ENCODE measurements around the gene LRRC14B.

Gene LRRC14B

DNA sequence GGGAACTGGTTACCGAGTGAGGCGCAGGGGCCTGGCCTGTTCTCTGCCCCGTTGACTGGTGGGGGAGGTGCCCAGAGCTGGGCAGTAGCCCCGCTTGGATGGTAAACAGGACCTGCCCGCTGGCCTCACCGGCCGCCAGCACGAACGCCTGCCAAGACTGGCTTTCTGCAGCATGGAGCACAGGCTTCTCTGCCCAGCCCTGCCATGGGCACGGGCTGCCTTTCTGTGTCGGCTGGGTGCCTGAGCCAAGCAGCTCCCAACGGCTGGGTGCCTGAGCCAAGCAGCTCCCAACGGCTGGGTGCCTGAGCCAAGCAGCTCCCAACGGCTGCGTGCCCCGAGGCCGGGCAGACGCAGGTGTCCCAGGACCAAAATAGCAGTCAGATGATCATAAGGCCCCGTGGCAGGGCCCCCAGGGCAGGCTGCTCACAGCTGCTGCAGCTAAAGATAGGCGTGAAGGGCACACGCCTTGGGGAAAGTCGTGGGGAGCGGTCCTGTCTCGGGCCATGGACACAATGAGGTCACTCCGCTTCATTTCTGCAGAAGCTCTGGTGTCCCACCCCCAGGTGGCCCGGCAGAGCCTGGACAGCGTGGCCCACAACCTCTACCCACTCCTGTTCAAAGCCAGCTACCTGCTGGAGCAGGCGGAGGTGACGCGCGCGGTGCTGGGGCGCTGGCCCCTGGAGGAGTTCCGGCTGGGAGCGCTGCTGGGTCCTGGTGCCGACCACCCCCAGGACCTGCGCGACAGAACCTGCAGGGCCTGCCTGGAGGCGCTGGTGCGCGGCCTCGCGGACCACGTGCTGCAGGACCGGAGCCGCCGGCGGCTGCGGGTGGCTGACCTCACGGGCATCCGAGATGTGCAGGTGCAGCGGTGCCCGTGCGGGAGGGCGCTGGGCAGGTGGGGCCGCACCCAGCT lies at the start of gene LRRC14B:
TSS of gene LRRC14B (plus strand) at position 460 of the 913 bp plus-strand sequence. CDS start at position 504, 44 bp downstream.
- DNase-seq (ENCODE audit: low read depth in 2 of 2), result no peak

DNA sequence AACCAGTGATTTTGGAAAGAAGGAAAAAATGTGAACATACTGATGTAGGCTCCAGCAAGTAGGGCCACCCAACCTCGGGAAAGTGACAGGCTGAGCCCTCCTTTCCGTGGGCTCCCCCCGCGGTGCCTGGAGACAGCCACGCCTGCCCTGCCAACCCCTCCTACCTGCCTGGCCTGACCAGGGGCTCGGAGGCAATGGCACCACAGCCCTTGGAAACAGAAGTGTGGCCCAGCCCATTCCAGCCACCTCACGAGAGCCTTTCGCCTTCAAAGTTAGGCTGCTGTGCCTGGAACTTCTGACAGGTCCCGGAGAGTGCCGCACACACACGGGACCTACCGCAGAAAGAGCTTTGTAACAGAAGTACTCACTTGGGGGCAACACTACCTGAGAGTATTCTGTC lies 49.5 kb upstream of the LRRC14B start:
- no peak for DNase-seq (ENCODE audit: low read depth in 2 of 2)

DNA sequence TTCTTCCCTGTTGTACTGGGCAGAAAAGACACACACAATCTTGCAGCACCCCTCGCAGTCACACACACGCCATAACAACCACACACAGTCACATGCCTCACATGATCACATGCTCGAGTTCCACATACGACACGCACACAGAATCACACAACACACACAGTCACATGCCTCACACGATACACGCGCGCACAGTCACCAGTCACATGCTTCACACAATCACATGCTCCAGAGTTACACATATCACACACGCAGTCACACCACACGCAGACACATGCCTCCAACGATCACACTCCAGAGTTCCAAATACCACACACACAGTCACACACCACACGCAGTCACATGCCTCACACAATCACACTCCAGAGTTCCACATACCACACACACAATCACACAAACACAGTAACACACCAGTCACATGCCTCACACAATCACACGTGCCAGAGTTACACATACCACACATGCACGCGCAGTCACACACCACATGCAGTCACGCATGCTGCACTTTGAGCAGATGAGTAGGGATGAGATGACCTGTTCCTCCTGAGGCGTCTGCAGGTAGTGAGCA lies 49.0 kb upstream of the LRRC14B start:
- DNase-seq (ENCODE audit: low read depth in 2 of 2), result no peak

DNA sequence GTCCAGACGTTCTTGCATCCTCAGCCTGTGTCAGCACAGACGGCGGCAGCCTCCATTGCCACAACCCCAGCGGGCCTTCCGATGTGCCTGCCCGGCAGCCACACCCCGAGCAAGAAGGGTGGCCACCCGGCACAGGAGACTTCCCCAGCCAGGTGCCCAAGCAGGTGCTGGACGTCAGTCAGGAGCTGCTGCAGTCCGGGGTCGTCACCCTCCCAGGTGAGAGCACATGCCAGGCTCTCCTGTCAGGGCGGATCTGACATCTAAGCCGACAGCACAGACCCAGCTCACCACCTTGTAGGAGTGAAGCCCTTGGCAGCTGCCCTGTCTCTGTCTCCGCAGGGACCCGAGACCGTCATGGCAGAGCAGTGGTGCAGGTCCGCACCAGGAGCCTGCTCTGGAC lies 48.3 kb upstream of the LRRC14B start:
- no peak for DNase-seq (ENCODE audit: low read depth in 2 of 2)

DNA sequence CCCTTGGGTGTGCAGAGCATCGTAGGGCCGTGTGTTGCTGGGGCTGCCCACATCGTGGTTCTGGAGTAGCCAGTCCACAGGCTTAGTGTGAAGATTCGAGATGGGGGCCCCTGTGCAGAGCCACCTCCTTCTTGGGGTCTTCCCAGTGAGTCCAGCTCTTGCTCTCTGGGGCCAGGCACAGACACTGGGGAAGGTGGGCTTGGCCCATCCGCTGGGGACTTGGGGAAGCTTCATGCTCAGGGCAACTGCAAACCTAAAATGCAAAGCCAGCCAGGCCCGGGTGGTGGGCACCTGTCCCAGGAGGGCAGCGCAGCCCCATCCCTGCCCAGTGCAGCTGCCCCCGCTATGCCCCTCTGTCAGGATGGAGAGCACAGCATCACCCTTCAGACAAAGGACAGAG lies 46.4 kb upstream of the LRRC14B start:
- no peak for DNase-seq (ENCODE audit: low read depth in 2 of 2)

DNA sequence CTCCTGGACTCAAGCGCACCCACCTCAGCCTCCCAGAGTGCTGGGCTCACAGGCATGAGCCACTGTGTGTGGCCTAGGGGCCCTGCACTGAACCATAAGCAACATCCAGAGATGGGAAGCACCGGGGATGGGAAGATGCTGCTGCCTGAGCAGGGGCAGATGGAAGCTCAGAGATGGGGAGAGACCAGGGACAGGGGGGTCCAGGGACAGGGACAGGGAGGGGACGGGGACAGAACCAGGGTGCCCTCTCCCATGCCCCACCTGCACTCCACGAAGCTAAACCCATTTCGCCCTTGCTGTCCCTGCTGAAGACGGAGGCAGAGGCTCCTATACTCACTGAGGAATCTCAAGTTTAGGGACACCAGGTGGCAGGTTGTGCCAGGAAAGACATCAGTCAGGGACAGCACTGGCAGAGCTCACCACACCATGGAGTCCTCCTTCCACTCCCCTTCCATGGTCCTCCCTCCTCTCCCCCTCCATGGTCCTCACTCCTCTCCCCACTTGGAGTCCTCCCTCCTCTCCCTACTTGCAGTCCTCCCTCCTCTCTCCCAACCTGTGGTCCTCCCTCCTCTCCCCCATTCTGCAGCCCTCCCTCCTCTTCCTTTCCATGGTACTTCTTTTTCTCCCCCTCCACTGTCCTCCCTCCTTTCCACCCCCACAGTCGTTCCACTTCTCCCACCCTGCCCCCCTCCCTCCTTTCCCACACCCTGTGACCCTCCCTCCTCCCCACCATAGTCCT lies 45.5 kb upstream of the LRRC14B start:
- no peak for DNase-seq (ENCODE audit: low read depth in 2 of 2)

DNA sequence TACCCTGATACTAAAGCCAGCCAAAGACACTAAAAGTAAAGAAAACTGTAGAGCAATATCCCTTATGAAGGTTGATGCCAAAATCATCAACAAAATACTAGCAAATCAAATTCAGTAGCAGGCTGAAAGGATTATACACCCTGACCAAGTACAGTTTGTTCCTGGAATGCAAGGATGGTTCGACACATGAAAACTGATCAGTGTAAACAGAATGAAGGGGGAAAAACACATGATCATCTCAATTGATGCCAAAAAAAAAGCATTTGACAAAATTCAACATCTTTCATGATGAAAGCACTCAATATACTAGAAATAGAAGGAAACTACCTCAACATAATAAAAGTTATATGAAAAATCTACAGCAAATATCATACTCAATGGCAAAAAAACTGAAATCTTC lies 43.5 kb upstream of the LRRC14B start:
- no peak for DNase-seq (ENCODE audit: low read depth in 2 of 2)

DNA sequence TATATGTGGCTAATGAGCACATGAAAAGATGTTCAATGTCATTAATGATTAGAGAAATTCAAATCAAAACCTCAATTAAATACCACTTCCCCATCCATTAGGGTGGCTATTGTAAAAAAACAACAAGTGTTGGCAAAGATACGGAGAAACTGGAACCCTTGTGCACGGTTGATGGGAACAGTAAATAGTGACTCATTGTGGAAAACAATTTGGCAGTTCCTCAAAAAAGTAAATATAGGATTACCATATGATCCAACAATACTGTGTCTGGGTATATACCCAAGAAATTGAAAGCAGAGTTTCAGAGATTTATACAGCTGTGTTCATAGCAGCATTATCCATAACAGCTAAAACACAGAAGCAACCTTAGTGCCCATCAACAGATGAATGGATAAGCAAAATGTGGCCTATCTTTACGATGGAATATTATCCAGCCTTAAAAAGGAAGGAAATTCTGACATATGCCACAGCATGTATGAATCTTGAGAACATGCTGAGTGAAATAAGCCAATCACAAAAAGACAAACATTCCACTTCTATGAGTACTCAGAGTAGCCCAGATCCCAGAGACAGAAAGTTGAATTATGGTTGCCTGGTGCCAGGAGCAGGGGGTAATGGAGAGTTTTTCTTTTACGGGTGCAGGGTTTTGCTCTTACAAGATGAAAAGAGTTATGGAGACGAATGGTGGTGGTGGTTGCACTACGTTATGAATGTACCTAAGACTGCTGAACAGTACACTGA lies 41.4 kb upstream of the LRRC14B start:
- DNase-seq (ENCODE audit: low read depth in 2 of 2), result no peak

DNA sequence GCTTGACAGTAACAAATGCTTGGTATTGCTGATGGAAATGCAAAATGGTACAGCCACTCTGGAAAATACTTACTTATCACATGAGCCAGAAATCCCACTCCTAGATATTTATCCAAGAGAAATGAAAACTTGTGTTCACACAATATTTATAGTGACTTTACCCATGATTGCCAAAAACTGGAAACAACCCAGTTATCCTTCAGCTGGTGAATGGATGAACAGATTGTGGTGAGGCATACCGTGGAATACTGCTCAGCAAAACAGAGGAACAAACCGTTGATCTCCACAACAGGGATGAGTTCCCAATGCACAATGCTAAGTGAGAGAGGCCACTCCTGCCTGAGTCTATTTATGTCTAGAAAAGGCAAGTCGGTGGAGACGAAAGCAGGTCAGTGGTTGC lies 40.5 kb upstream of the LRRC14B start:
- DNase-seq (ENCODE audit: low read depth in 2 of 2), result no peak

DNA sequence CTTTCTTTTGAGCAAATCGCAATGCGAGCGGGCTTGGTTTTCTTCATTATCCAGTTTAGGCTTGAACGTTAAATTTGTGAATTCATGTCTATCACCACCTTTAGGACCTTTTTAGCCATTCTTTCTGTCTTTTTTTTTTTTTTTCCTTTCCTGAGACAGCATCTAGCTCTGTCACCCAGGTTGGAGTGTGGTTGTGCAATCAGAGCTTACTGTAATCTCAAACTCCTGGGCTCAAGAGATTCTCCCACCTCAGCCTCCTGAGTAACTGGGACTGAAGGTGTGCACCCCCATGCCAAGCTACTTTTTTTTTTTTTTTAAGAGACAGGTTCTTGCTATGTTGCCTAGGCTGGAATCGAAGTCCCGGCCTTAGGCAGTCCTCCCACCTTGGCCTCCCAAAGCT lies 39.2 kb upstream of the LRRC14B start:
- no peak for DNase-seq (ENCODE audit: low read depth in 2 of 2)

DNA sequence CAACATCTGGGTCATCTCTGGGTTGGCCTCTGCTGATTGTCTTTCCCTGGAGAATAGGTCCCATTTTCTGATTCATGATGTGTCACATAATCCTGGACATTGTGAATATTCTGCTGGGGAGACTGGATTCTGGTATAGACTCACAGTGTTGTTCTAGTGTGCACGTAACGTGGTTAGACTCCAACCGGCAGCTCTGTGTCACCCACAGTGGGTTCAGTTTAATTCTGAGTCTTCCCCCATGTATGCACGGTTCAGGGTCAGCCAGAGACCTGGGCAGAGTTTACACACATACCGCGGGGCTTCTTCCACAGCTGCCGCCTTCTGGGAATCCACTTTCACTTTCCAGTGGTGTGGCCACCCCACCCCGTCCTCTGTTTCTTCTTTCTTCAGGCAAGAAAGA lies 38.0 kb upstream of the LRRC14B start:
- DNase-seq (ENCODE audit: low read depth in 2 of 2), result no peak

DNA sequence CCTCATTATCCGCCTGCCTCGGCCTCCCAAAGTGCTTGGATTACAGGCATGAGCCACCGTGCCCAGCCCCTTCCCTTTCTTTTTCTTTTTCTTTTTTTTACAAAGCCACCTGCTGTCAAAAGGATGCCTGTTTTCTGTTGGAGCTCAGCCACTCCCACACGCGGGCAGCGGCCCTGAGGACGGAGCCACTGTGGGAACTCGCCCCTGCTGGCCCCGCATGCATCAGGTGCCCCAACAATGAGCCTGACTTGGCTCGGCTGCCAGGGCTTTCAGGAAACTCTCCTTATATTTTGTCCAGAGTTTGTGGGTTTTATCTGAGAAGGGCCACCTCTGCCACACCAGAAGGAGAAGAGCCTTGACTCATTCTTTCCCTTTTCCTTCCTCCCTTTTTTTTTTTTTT lies 37.1 kb upstream of the LRRC14B start:
- DNase-seq (ENCODE audit: low read depth in 2 of 2), result no peak

DNA sequence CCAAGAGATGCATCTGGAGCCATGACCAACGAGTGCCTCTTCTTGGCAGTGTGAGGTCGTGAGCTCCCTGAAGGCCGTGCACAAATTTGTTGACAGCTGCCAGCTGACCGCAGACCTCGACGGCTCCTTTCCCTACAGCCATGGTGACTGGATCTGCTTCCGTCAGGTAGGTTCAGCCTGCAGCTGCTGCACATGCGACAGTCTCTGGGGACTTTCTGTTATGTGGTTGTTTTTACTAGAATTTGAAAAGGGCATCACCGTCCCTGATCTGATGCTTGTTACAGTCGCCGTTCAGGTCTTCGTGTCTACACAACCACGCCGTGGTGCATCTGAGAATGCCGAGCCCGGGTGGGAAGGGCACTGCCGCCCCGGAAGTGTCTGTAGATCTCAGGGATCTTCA lies 36.5 kb upstream of the LRRC14B start:
- no peak for DNase-seq (ENCODE audit: low read depth in 2 of 2)

DNA sequence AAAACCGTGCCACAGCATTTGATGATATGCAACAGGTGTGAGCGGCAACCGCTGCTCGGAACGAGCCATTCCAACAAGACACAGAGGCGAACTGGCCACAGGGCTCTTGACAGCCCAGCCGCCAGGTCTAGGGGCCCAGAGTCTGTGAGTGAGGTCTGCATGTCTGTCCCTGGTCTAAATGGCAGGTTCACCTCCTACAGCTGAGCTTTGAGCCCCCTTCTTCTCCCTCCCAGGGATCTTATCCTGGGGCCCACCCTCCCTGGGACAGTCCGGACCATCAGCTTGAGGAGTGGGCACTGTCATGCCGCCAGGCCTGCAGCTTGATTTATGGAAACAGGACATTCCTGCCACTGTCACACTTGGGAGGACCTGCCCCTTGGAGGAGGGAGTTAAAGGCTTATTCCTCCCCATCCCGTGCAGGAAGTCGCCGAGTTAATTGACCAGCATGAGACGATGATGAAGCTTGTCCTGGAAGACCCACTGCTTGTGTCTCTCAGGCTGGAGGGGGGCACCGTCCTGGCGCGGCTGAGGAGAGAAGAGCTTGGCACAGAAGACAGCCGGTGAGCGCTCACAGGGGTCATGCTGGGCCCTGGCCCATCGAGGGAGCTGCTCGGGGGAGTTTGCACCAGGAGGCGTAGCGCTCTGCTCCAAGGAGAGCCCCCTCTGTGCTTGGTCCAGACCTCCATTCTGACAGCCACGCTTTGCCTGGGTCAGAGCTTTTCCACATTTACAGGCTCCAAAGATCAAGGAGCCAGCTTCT lies 35.5 kb upstream of the LRRC14B start:
- no peak for DNase-seq (ENCODE audit: low read depth in 2 of 2)

DNA sequence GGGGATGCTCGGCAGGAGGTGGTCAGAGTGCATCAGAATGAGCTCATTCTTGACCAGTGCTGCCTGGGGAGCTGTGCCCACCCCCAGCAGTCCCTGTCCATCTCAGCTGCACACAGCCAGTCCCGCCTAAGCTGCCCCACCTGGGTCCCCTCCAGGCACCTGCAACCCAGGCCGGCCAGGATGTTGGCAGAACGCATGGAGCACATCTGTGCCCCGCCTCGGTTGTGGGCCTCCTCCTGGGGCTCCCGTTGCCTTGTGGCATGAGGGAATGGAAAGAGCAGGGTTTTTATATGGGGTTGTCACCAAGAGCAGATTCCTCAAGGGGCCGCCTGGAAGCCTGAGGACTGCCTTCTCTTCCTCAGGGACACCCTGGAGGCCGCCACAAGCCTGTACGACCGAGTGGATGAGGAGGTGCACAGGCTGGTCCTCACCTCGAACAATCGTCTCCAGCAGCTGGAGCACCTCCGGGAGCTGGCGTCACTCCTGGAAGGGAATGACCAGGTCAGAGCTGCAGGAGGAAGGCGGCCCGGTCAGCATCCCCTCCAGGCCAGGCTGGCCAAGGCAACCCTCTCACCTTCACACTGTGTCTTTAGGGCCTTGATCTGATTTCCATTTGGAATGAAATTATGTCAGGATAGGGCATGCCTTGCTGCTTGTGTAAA lies 34.8 kb upstream of the LRRC14B start:
- no peak for DNase-seq (ENCODE audit: low read depth in 2 of 2)

DNA sequence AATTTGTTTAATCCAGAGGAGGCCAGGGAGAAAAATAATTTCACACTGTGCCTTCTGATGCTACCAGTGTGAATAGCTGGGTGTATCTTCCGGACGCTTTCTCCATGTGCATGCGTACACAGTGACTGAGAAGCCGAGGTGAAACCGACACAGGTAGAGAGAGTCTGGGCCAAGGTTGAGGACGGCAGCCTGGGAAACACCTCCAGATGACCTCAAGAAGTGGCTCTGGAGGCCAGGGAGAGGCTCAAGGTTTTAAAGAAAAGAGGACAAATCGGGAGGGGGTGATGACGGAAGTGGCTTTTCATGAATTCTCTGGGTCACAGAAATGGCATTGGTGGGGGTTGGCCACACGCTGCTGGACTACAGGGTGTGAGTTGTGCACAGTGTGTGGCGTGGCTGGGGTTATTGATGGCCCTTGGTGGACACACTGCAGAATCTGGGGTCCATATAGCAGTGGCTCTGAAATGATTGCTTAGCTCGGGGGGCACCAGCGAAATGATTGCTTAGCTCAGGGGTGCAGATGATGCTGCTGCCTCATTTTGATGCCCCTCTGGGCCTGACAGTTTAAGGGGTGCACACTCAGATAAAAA lies 34.1 kb upstream of the LRRC14B start:
- no peak for DNase-seq (ENCODE audit: low read depth in 2 of 2)

DNA sequence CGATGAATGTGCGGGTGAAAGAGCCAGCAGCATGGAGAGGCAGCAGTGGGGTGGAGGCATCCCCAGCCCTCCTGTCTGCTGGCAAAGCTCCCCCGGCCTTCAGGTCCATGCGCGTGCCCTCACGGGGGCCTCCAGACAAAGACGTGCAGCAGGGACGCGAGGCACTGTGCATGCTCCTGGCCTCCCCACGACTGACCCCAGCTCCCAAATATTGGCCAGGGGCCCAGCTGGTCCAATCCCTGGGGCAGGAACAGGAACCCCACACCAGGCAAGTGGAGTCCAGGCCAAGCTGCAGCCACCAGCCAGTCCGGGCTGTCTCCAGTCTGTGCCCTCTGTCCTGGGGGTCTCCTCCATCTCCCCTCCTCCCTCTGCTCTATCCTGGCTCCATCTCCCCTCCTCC lies 33.5 kb upstream of the LRRC14B start:
- DNase-seq (ENCODE audit: low read depth in 2 of 2), result no peak

DNA sequence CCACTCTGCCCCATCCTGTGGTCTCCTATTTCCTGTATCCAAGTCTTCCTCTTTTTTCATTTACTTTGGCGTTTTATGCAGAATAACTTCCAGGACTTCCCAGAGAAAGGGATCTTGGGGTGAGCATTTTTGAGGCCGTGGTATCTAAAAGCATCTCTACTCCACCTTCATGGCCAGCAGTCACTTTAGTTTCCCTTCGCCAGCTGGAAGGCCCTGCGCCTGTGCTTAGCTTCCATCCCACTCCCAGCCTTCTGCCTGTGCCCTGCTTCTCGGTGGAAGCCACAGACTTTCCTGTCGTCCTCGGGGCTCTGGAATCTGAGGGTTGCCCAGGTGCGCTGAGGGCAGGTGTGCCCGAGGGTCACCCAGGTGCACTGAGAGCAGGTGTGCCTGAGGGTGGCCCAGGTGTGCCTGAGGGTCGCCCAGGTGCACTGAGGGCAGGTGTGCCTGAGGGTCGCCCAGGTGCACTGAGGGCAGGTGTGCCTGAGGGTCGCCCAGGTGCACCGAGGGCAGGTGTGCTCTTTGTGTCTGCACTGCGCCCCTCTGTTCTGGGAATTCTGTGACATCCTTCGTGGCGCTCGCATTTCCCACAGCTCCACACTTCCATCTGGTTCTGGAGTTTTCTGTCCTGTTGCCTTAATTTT lies 32.4 kb upstream of the LRRC14B start:
- no peak for DNase-seq (ENCODE audit: low read depth in 2 of 2)

DNA sequence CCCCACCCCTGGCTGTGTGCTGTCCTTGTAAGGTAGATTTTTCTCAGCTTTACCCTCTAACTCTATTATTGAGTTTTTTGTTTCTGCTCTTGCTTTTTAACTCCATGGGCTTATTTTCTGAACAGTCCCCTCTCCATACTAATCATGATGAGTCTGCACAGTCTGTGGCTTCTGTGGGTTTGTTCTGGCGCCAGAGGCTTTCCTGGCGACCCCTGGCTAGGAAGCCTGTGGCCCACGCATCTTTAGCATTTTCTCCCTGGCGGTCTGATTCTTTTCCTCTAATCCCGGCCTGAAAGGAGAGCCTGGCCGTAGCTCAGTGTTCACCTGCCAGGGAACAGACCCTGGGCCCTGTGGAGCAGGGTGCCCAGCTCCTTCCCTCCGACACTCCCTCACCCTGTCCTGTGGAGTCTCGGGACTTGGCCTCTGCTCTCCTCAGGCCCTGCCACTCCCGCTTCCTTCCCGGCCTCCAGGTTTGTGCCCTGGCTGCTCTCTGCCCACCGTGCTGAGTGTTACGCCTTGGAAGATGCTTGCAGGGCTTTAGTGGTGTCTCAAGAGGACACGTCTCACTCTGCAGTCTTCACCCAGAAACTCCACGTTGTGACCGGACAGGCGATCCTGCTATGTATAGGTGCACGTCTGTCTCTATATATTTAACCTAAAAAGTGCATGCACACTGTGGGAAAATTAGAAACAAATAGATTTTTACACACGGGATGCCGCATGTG lies 31.7 kb upstream of the LRRC14B start:
- DNase-seq (ENCODE audit: low read depth in 2 of 2), result no peak

Data from stimulated activated CD4-positive, alpha-beta T cell treated with anti-CD3 and anti-CD28 coated beads, Interleukin-15, amount 100 ng/mL, for 48 hours (primary cell).